HFFc6 (cell line): Measurements from ENCODE around the gene TMEM184A. TPM values are rescaled to one million over a fixed set of nuclear protein-coding genes. Genes with fewer than 3 reads are reported as not detected.

ENCODE experiments used
- DNase-seq: peaks from one replicate; pipeline ENCODE4 v3.0.0-alpha.2; 2018
- H3K27ac Mint-ChIP-seq: 2 replicates; pipeline ENCODE4 v1.8.0; 2020; ENCODE audit warnings: mild to moderate bottlenecking, mixed read lengths
- H3K27me3 Mint-ChIP-seq: 2 replicates; pipeline ENCODE4 v1.8.0; 2021; ENCODE audit warnings: mild to moderate bottlenecking, moderate library complexity, mixed read lengths; ENCODE audit not compliant: insufficient read depth
- H3K36me3 Mint-ChIP-seq: 2 replicates; pipeline ENCODE4 v1.8.0; 2021; ENCODE audit warnings: low read depth, mixed read lengths
- H3K4me1 Mint-ChIP-seq: 2 replicates; pipeline ENCODE4 v1.8.0; 2020; ENCODE audit warnings: low read depth, mixed read lengths
- H3K4me3 Mint-ChIP-seq: 2 replicates; pipeline ENCODE4 v1.8.0; 2020; ENCODE audit warnings: mild to moderate bottlenecking, moderate library complexity, mixed read lengths
- H3K9me3 Mint-ChIP-seq: 2 replicates; pipeline ENCODE4 v1.8.0; 2020; ENCODE audit warnings: mild to moderate bottlenecking, mixed read lengths
- CTCF ChIP-seq: fragments of 200-600 bp; sonication (generic); IDR thresholded peaks from 2 replicates; pipeline ENCODE4 v1.5.0; 2021; ENCODE audit warnings: antibody characterized with exemption, mild to moderate bottlenecking
- long read RNA-seq: library from polyadenylated mRNA; unstranded; transcript quantifications from one replicate; pipeline ENCODE4 v2.0.0, GENCODE V29; 2019
- total RNA-seq, 6 experiments: library from RNA; stranded (reverse); fragmentation: NEBNext Ultra II Directional; extraction: Animal tissue kit (Norgen Biotek cat#: 25700); gene quantifications; 2 replicates in 1 of 6; 3 replicates in 5 of 6; pipeline ENCODE4 v1.2.3, GENCODE V29; 2021

Gene TMEM184A
- 1 to 10 TPM in 5 of 6 experiments, under 1 TPM in 1; 0.79 to 2.0 (median 1.5) TPM for total RNA-seq
- long read RNA-seq, partial matches to known transcripts, result 2 of 3 reads
- long read RNA-seq, other reads (novel, unspliced or antisense), result 1 of 3 reads

GRCh38 chr7:1555813-1556543 lies at the start of gene TMEM184A:
TSS of gene TMEM184A (minus strand) at chr7:1556205. CDS start at chr7:1555484, 721 bp downstream.
- H3K27me3 Mint-ChIP-seq, result no peaks in the 10 kb centered on the region; the same call in none of the 2 replicates
- H3K36me3 Mint-ChIP-seq, result no peaks in the 10 kb centered on the region
- no peak for DNase-seq
- peak within 1 kb of the TSS; percentile 47 for H3K4me3 Mint-ChIP-seq
- TF ChIP-seq CTCF, result peak; percentile 63
- H3K27ac Mint-ChIP-seq, result peak within 1 kb of the TSS; percentile 66
- peaks cover 14% of the 10 kb centered on the region for H3K4me1 Mint-ChIP-seq
- H3K9me3 Mint-ChIP-seq, result no peaks in the 10 kb centered on the region

GRCh38 chr7:1604383-1604782 lies 48.4 kb upstream of the TMEM184A start:
- TF ChIP-seq CTCF, result no peak
- Mint-ChIP-seq H3K36me3 (no peaks in the 10 kb centered on the region), H3K4me3 (no peak overlapping the region), H3K27me3 (peaks cover 42% of the 10 kb centered on the region), H3K9me3 (no peaks in the 10 kb centered on the region), H3K27ac (no peak overlapping the region), H3K4me1 (no peaks in the 10 kb centered on the region)
- DNase-seq, result no peak

GRCh38 chr7:1603346-1604225 lies 47.6 kb upstream of the TMEM184A start:
- Mint-ChIP-seq H3K9me3 (no peaks in the 10 kb centered on the region), H3K4me3 (no peak overlapping the region), H3K4me1 (no peaks in the 10 kb centered on the region), H3K27ac (no peak overlapping the region), H3K36me3 (no peaks in the 10 kb centered on the region), H3K27me3 (peaks cover 42% of the 10 kb centered on the region)
- DNase-seq, result no peak
- no peak for TF ChIP-seq CTCF

- Mint-ChIP-seq H3K4me1 (no peaks in the 10 kb centered on the region), H3K4me3 (no peak overlapping the region), H3K36me3 (no peaks in the 10 kb centered on the region), H3K27me3 (peaks cover 46% of the 10 kb centered on the region), H3K27ac (no peak overlapping the region), H3K9me3 (no peaks in the 10 kb centered on the region)
- DNase-seq, result no peak
- no peak for TF ChIP-seq CTCF
Measured at GRCh38 chr7:1602386-1602785, 46.4 kb upstream of the TMEM184A start.

- Mint-ChIP-seq H3K9me3 (no peaks in the 10 kb centered on the region), H3K4me3 (no peak overlapping the region), H3K27me3 (peaks cover 51% of the 10 kb centered on the region), H3K27ac (no peak overlapping the region), H3K36me3 (no peaks in the 10 kb centered on the region), H3K4me1 (no peaks in the 10 kb centered on the region)
- no peak for TF ChIP-seq CTCF
- DNase-seq, result no peak
Measured at GRCh38 chr7:1601956-1602355, 46.0 kb upstream of the TMEM184A start.
